ENCODE data around the gene CFAP90.
A peak's percentile ranks its signal among the peaks of the same experiment; 100 is the strongest.

Gene CFAP90

DNA sequence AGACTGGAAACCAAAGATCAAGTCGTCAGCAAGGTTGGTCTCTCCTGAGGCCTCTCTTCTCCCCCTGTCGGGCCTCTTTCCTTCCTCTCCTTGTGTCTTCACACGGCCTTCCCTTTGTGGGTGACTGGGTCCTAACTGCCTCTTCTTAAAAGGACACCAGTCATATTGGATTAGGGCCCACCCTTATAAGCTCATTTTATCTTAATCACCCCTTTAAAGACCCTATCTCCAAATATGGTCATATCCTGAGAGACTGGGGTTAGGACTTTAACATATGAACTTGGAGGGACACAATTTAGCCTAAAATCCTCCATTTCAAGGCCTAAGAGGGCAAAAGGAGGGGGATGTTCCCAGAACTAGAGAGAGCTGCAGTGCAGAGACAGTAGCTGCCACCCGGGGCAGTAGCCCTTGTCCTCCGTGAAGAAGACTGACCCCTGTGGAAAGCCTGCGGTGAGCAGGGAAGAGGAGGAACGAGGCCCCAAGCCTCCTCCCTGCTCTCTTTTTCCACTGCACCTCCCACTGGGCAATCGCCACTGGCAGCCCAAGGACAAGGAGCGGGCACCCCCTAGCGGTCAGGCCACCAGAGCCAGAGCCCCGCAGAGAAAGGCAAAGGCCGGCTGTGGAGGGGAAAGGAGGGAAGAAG, 34.9 kb downstream of the CFAP90 start:
- peak; percentile 74 for DNase-seq

DNA sequence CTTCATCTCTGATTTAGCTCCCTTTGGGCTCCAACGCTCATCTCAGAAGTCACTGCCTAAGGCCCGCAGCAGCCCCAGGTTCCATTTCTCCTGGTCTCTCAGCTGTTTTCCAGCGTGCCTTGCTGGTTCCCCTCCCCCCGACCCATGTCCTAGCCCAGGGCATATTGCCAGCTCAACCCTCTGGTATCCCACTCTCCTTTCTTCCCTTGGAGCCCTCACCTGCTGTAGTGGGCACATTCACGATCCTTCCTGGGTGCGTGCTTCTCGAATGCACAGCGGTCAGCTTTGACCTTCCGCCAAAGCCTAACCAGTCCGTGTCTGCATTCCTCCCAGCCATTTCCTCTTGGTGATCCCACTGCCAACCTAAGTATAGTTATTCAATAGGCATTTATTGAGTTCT, 36.1 kb downstream of the CFAP90 start:
- DNase-seq, result no peak

DNA sequence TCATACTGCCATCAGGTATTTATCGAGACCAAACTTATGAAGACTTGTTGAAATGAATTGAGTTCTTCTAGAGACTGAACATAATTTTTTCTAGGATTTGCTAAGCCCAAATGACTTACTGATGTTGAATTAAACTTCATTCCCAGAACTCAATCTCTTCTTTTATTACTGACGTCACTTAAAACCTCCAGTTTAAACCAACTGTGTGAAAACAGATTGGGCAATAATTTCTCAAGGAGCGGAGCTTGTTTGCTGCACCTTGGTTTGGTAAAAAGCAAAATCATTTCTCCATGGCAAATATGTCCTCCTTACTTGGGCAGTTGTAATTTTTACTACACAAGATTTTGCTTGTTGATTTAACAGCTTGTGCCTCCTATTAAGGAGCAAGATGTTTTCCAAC, 37.4 kb downstream of the CFAP90 start:
- no peak for DNase-seq

DNA sequence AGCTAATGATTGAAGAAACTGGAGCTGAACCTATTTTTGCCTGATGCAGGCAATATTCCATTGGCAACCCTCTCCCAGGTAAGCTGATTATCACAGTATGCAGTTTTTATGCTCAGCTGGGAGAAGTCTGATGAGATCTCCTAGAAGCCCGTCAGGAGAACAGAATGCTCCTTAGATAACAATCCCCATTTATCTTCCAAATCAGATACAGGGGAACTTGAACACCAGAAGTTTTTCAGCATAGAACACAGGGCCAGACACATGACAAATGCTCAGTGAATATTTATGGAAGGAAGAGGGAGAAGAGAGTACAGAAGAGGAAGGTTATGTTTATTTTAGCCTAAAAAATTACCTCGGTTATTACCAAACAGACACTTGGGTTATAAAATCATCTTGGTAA, 37.9 kb downstream of the CFAP90 start:
- no peak for DNase-seq

DNA sequence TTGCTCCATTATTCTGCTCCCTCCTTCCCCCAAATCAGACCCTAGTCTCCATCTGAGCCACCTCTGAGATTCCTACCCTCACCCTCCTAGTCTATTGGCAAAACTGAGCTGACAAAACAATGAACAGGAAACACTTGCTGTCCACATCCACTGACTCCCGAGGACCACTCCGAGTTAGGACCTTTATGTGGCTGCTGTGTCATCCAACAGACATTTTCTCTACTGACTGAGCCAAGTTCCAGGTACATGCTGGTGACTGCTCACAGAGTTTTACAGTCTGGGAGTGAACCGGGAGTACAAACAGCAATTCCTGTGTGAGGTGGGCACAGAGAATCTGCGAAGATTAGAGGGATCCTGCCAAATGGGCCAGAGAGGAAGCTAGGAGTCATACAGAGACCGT, 39.2 kb downstream of the CFAP90 start:
- no peak for DNase-seq

DNA sequence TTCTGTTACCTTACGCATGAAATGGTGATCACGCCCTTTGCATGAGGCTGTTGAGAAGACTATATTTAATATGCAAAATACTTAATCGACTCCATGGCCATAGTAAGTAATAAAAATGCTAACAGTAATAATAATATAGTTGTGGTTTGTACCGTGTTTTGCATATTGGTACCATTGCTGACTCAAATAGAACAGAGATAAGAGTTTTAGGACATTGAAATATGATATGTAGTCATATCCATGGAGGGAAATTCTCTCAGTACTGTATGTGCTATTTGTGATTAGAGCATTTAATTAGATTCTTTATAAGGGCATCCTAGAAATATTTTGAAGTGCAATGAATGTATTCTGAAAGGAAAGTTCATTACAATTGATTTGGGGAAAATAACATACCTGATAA, 41.9 kb downstream of the CFAP90 start:
- DNase-seq, result no peak

DNA sequence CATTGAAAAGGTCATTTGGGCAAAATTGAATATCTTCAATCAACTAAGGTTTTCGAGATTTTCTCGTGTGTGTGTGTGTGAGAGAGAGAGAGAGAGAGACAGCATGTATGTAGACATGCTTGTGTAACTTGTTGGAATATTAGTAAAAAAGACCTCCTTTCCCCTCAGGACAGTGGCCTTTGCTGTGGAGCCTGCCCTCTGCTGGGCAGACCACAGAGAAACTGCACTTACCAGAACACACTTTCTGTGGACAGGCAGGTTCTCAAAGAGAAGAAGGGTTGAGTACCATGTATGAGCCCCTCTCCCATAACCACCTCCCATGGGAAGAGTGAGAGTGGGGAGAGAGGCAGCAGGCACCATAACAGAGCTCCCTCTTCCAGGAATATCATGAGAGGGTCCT, 45.6 kb downstream of the CFAP90 start:
- DNase-seq, result no peak

DNA sequence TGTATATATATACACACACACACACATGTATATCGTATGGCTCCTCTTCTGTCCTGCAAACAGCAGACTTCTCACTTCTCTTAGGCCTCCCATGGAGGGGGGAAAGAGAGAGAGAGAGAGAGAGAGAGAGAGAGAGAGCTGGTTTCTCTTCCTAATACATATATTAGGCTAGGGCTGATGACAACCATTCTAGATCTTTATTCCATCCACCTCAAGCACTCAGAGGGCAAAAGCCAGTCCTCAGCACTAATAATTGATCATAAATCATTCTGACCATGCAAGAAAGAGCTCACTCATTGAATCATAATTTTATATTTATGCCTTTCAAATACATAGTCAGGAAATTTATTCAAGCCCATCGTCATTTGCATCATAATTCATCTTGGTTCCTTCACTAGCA, 47.0 kb downstream of the CFAP90 start:
- peak; percentile 39 for DNase-seq

DNA sequence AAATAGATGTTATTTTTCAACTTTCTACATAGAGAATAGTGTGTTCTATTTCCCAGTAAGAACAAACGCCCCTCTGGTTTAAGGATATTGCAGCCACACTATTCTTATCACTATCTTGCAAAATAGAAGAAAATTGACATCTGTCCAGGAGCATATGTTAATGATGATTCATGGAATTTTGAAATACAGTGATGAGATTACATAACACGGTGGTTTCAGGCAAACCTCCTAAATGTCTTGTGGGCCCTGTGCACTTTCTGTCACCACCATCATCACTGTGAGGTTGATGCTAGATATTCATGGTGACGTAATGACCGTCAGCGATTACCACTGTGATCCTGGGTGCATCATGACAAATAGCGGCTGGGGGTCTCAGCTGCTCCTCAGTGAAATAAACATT, 48.1 kb downstream of the CFAP90 start:
- DNase-seq, result peak; percentile 93

DNA sequence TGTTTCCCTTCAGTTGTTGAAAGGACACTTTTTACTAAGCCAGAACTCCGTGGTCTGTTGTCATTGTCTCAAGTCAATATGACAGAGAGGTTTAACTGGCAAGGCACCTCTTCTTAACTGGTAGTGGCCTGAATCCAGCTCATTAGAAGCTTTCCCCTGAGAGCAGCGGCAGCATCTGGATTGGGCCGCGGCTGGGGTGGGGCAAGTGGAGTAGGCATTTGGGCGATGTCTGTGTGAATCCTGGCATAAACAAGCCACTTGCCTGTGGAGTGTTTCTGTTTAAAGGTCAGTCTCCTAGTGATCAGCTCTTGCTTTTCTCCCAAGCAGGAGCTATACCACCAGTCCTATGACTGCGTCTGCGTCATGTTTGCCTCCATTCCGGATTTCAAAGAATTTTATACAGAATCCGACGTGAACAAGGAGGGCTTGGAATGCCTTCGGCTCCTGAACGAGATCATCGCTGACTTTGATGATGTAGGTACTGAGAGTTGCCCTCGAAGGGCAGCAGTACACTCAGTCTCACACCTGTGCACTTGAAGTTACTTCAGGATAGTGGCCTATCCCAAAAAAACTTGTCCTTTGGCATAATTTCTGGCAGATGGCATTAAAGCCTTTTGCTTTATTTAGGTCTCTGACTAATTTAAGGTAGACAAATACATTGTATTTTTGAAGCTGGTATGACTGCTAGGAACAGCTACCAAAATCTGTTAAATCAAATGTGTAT, 48.9 kb downstream of the CFAP90 start:
- DNase-seq, result no peak

DNA sequence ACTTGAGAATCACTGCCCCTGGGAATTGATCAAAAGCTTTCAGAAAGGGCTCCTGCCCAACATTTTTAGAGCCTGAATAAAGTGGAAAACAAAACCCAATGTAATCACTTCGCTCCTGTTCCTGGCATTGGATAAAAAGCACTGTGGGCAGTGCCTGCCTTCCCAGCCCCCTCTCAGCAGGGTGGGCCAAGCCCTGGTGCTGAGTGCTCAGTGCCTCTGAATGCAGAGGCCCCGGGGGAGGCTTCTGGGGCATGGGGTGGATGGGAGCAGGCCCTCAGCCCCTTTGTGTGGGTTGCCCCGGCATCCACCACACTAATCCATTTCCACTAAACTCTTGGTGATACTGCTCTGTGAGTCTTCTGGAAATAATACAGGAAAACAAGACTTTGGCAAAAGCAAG, 55.6 kb downstream of the CFAP90 start:
- no peak for DNase-seq

DNA sequence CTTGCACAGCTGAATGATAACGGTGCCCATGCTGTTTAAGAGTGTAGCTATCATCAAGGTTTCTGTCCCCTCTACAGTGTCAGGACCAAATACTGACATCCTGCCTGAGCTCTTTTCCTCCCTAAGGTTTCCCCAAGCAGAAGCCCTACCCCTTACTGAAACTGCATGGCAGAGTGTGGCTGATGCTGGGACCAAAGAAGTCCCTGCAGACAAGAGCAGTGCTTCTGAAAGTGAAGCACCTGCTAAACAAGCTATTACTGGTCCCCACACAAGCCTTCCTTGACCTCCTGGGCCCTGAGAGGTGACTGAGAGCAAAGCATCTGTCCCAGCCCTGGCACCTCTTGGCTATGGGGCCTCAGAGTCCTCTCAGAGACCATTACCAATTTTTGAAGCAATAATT, 56.1 kb downstream of the CFAP90 start:
- no peak for DNase-seq

DNA sequence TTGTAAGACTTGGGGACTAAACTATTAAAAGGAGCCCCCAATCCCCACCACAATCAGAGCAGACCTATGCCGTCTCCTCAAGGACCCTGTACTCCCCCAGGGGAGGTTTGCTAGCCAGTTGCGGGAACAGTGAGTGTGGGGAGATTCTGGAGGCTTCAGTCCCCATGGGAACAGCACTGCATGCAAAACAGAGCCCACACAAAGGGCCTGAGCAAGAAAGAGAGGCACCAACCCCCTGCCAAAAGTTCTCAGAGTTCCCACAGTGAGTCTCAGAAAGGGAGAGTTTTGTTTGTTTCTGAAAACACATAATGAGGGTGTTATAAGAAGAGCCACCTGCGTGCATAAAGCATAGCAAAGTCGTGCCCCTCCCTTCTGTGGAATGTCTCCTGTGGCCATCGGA, 56.6 kb downstream of the CFAP90 start:
- DNase-seq, result no peak

DNA sequence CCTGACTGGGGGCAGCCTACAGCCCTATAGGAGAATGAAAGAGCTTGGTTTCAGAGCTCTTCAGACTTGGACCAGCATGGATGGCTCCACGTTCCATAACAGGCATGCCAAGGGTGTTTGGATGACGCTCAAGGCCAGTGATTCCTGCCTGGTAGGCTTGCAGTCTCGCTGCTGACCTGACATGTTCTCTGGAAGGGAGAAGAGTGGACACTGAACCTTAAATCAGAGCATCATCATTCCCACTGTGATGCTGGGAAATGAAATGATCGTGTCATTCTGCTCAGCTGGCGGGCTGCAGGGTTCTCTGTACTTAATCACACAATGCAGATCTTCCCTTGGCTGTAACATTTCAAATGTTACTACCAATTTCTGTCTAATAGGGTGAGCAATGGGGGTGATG, 57.0 kb downstream of the CFAP90 start:
- no peak for DNase-seq

DNA sequence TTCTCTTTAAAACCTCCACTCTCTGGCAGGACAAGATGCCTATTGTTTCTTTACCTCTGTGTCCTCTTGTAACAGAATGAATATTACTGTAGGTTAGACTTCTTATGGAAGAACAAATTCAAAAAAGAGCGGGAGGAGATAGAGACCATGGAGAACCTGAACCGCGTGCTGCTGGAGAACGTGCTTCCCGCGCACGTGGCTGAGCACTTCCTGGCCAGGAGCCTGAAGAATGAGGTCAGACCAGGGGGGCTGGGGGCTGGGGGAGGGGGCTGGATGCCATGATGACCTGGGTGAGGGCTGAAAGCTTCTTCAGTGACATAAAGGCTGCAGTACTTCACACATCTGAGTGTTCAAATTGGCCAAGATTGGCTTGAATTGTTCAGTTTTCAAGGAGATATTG, 61.4 kb downstream of the CFAP90 start:
- no peak for DNase-seq

DNA sequence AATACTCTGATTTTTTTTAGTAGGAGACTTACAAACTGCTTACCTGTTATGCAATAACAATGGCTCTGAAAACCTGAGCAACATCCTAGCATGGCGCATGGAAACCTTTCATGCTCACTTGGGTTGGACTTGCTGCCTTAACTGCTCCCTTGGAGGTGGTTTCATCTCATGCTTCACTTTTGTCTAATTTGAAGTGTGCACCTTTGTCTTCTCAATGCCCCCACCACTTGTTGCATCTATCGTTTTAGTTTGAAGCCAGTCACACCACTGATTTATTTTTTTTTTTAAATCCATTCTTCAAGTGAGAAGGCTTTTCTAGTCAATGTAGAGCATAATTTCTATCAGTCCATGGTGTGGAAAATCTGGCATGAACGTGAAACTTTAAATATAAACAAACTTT, 63.2 kb downstream of the CFAP90 start:
- DNase-seq, result no peak

DNA sequence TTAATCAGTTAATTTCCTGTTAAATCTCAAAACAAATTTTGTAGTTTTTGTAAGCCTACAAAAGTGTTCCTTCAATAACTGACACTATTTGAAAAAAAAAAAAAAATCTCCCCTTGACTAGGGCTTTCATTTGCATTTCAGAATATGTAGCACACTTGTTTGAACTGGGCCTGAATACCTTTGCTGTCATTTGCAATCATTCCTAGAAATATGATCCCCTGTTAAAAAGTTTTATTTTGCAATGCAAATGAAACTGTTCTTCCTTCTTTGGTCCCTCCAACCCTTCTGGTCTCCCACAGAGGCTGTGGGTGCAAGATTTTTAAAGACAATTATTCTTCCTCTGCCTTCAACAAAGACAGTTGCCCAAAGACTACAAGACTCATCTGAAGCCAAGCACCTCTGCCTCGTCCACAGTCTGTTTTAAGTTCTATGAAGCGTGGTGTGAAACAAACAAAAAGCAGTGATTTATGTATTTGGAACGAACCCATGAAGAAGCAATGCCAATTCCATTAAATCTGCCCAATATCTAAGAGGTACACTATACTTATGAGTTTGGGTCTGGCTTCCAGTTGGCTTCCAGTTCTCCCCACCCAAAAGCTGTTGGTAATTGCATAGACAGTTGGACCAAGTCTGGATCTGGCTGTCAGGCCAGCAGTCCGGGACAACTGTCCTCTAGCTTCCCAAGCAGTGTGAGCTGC, 66.1 kb downstream of the CFAP90 start:
- DNase-seq, result no peak

DNA sequence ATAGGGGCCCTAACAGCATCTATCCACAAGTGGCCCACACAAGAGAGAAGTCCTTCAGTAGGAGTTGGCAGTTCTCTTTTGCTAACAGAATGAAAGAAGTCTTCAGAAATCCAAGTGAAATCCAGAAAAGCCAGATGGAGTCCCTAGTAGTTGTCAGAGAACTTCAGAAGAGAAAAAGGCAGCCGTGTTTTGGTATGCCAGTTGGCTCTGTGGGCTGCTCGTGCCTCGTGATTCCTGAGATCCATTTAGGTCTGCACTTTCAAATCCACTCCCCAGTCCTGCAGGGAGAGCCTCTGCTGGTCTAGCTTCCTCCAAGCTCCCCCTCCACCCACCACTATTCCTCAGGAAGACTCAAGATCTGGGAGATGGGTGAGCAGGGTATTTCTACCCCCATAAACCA, 69.0 kb downstream of the CFAP90 start:
- no peak for DNase-seq

Data from MV-4-11 (cell line).